GM18870 (cell line): ENCODE data around the gene FAM161B.
"Not testable (repeated sequence)": the region's sequence is repeated elsewhere in the genome, so short reads cannot be mapped to it uniquely, and the experiment has no call there.

Experiments used
- ATAC-seq: cut with Tn5 transposase; IDR thresholded peaks from one replicate; pipeline ENCODE4 v1.9.1; 2021; ENCODE audit warnings: moderate library complexity; ENCODE audit not compliant: unreplicated experiment

Gene FAM161B

GRCh38 chr14:73944432-73945158 is 5.3 kb downstream of the FAM161B start:
- ATAC-seq: no peak

- no peak for ATAC-seq
Measured at GRCh38 chr14:73943083-73943482, 6.8 kb downstream of the FAM161B start.

GRCh38 chr14:73942180-73942579 is 7.7 kb downstream of the FAM161B start:
- ATAC-seq: no peak

GRCh38 chr14:73937012-73937411 is 12.9 kb downstream of the FAM161B start:
- ATAC-seq: no peak

GRCh38 chr14:73936548-73936947 is 13.3 kb downstream of the FAM161B start:
- ATAC-seq: no peak

- no peak for ATAC-seq
Measured at GRCh38 chr14:73935666-73936065, 14.2 kb downstream of the FAM161B start.

- ATAC-seq: no peak
Measured at GRCh38 chr14:73924337-73924736, 25.6 kb downstream of the FAM161B start.

GRCh38 chr14:73919457-73919856 is 30.4 kb downstream of the FAM161B start:
- ATAC-seq: not testable (repeated sequence)

- ATAC-seq: no peak
Measured at GRCh38 chr14:73916324-73916723, 33.6 kb downstream of the FAM161B start.

GRCh38 chr14:73913256-73913655 is 36.6 kb downstream of the FAM161B start:
- ATAC-seq: no peak

GRCh38 chr14:73909681-73910080 is 40.2 kb downstream of the FAM161B start:
- ATAC-seq: no peak

GRCh38 chr14:73903028-73903427 is 46.9 kb downstream of the FAM161B start:
- ATAC-seq: no peak

- ATAC-seq: no peak
Measured at GRCh38 chr14:73896521-73896920, 53.4 kb downstream of the FAM161B start.

- ATAC-seq: no peak
Measured at GRCh38 chr14:73895939-73896338, 54.0 kb downstream of the FAM161B start.

- not testable (repeated sequence) for ATAC-seq
Measured at GRCh38 chr14:73894180-73894687, 55.7 kb downstream of the FAM161B start.

- ATAC-seq: no peak
Measured at GRCh38 chr14:73889376-73889775, 60.5 kb downstream of the FAM161B start.

- no peak for ATAC-seq
Measured at GRCh38 chr14:73888971-73889370, 60.9 kb downstream of the FAM161B start.

- ATAC-seq: no peak
Measured at GRCh38 chr14:73888460-73888725, 61.5 kb downstream of the FAM161B start.

- no peak for ATAC-seq
Measured at GRCh38 chr14:73887694-73888459, 62.0 kb downstream of the FAM161B start.

GRCh38 chr14:73887318-73887616 is 62.6 kb downstream of the FAM161B start:
- ATAC-seq: no peak

- ATAC-seq: peak; percentile 70
Measured at GRCh38 chr14:73886449-73887317, 63.2 kb downstream of the FAM161B start, which contains the start of gene ZNF410. Gene ZNF410, plus strand, starts transcription at chr14:73886859. Its CDS starts 5,317 bp downstream, at chr14:73892176.
